ENCODE data around the gene SMIM5. TPM values are rescaled to one million over a fixed set of nuclear protein-coding genes. Genes with fewer than 3 reads are reported as not detected.

The SMIM5 gene
- total RNA-seq, 1 donor from 2014 or later: not detected

DNA sequence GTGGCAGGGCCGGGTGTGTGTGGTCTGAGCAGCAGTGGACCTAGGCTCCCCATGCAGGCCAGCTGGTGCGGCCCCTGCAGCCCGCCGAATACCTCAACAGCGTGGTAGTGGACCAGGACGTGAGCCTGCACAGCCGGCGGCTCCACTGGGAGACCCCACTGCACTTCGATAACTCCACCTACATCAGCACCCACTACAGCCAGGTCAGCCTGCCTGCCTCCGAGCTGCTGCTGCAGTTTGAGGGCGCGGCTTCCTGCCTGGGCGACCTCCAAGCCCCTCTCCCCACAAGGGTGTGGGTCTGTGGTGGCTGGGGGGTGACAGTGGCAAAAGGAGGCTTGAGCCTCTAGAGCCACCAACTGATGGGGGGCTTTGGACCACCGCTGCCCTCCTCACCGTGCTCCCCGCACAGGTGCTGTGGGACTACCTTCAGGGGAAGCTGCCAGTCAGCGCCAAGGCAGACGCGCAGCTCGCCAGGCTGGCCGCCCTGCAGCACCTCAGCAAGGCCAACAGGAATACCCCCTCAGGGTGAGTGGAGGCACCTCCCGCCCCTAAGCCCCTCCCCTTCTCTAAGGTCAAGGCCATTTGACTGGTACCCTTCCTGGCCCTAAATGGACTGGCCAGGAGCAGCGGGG is 8.4 kb upstream of the SMIM5 start:
- no peak for TF ChIP-seq CTCF (IDR thresholded peaks at IDR 0.05)
- no peak for DNase-seq (ENCODE audit: low spot score in 2 of 2)
- Histone ChIP-seq H3K4me1 (no peaks in the 10 kb centered on the region), H3K36me3 (peaks cover 30 to 33% of the 10 kb centered on the region in 2 donors), H3K4me3 (no peak overlapping the region), H3K9me3 (no peaks in the 10 kb centered on the region), H3K27ac (no peak overlapping the region), H3K27me3 (no peaks in the 10 kb centered on the region)
- intact Hi-C loops (cut with DNase I): no loop called here

DNA sequence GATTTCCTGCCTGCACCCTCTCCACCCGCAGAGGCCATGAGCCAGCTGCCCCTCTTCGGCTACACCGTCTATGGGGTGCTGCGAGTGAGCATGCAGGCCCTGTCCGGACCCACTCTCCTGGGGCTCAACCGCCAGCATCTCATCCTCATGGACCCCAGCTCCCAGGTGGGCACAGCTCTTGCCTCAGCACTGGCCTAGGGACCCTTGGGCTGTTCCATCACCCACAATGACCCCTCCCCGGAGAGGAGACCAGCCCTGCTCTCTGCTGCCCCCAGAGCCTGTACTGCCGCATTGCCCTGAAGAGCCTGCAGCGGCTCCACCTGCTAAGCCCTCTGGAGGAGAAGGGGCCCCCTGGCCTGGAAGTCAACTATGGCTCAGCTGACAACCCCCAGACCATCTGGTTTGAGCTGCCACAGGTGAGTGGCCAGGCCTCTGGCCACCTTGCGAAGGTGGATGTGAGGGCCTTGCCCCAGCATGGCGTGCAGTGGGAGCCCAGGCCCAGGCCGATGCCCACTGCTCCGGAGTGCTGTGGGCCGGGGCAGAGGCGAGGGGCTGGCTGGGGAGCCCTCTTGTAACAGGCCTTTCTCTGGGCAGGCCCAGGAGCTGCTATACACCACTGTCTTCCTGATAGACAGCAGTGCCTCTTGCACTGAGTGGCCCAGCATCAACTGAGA is 7.3 kb upstream of the SMIM5 start:
- H3K9me3 ChIP-seq: no peaks in the 10 kb centered on the region
- no peak overlapping the region for H3K4me3 ChIP-seq
- H3K36me3 ChIP-seq: peaks cover 33 to 38% of the 10 kb centered on the region in 2 donors
- intact Hi-C loops (cut with DNase I): no loop called here
- no peaks in the 10 kb centered on the region for H3K27me3 ChIP-seq
- H3K4me1 ChIP-seq: no peaks in the 10 kb centered on the region
- peak in 1 of 3 experiments; percentile 42 for TF ChIP-seq CTCF (IDR thresholded peaks at IDR 0.05)
- DNase-seq (ENCODE audit: low spot score in 2 of 2): no peak
- H3K27ac ChIP-seq: no peak overlapping the region

GRCh38 chr17:75626496-75627038 is 6.7 kb upstream of the SMIM5 start:
- Histone ChIP-seq H3K9me3 (no peaks in the 10 kb centered on the region), H3K27ac (no peak overlapping the region), H3K27me3 (no peaks in the 10 kb centered on the region), H3K4me1 (no peaks in the 10 kb centered on the region), H3K36me3 (peaks cover 29 to 40% of the 10 kb centered on the region in 2 donors), H3K4me3 (no peak overlapping the region)
- no peak for TF ChIP-seq CTCF (IDR thresholded peaks at IDR 0.05)
- no peak for DNase-seq (ENCODE audit: low spot score in 2 of 2)
- intact Hi-C loops (cut with DNase I): no loop called here

GRCh38 chr17:75627094-75627493 is 6.1 kb upstream of the SMIM5 start:
- DNase-seq (ENCODE audit: low spot score in 2 of 2): no peak
- H3K27ac ChIP-seq: no peak overlapping the region
- H3K36me3 ChIP-seq: peaks cover 29 to 40% of the 10 kb centered on the region in 2 donors
- no peaks in the 10 kb centered on the region for H3K27me3 ChIP-seq
- H3K4me3 ChIP-seq: no peak overlapping the region
- no peaks in the 10 kb centered on the region for H3K9me3 ChIP-seq
- intact Hi-C loops (cut with DNase I): no loop called here
- no peaks in the 10 kb centered on the region for H3K4me1 ChIP-seq
- no peak for TF ChIP-seq CTCF (IDR thresholded peaks at IDR 0.05)

DNA sequence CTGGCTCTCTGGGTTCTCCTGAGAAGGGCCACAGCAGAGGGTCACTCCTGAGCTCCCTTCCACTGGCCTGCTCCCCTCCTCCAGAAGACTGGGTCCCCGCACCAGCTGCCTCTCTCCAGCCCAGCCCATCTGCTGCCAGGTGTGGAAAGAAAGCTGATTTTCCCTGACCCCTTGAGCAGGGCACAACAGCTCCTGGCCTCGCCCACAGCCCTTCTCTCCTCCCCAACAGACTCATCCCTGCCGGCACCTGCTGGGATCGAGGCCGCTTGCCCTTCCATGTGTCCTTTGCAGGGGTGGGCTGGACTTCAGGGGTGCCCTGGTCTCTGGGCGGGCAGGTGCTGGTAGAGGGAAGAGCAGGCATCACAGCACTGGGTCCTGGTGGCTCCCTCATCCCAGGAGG is 4.8 kb upstream of the SMIM5 start:
- no peak for TF ChIP-seq CTCF (IDR thresholded peaks at IDR 0.05)
- Histone ChIP-seq H3K27ac (no peak overlapping the region), H3K4me1 (peaks cover 3 to 9% of the 10 kb centered on the region in 2 donors), H3K36me3 (peaks cover 29 to 40% of the 10 kb centered on the region in 2 donors), H3K27me3 (no peaks in the 10 kb centered on the region), H3K9me3 (no peaks in the 10 kb centered on the region), H3K4me3 (no peak overlapping the region)
- no peak for DNase-seq (ENCODE audit: low spot score in 2 of 2)
- intact Hi-C loops (cut with DNase I): no loop called here
